Muscle of arm (tissue), 12 donors: ENCODE results near the gene PRELID3B. TPM values are rescaled to one million over a fixed set of nuclear protein-coding genes. Genes with fewer than 3 reads are reported as not detected.
"Not testable (repeated sequence)": the region's sequence is repeated elsewhere in the genome, so short reads cannot be mapped to it uniquely, and the experiment has no call there.

Experiments used
- DNase-seq: peaks from one replicate; pipeline ENCODE4 v3.0.0-alpha.2; 2013
- polyA plus RNA-seq, 12 donors: library from polyadenylated mRNA; unstranded; fragments of 120-200 nt; gene quantifications; one replicate each; pipeline ENCODE4 v1.2.1, GENCODE V29; 2013; ENCODE audit not compliant: insufficient read length in 12 of 12

Gene PRELID3B
- polyA plus RNA-seq, 12 donors: 41.2 to 1,582 (median 52.9) TPM

- DNase-seq: no peak
These were observed 19.5 kb upstream of the PRELID3B start for GRCh38 chr20:59062081-59062480.

- DNase-seq: no peak
These were observed 12.7 kb upstream of the PRELID3B start for GRCh38 chr20:59055302-59055701.

DNA sequence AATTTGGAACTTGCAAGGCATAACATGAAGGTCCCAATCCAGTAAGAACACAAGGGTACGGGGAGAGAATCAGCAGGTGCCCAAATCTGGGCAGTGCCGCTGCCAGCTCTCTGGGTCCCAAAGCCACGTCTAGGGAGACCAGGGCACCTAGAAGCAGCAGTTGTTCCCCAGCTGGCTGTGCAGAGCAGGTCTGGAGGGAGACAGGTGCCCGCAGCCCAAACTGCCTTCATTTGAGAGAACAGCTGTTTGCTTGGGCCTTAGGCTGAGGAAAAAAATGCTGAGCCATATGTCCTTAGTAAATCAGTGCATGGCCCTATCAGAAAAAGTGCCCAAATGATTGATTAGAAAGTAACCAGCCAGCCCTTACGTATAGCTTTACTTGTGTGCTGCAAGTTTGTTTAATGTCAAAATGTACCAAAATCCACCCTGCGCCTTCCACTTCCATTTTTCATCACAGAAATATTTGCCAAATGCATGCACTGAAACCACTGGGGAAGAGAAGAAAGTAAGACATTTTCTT, 9.1 kb upstream of the PRELID3B start:
- no peak for DNase-seq

GRCh38 chr20:59050437-59050836, 7.9 kb upstream of the PRELID3B start:
- no peak for DNase-seq

GRCh38 chr20:59048681-59049030, 6.1 kb upstream of the PRELID3B start:
- no peak for DNase-seq

GRCh38 chr20:59047938-59048680, 5.5 kb upstream of the PRELID3B start:
- DNase-seq: no peak

DNA sequence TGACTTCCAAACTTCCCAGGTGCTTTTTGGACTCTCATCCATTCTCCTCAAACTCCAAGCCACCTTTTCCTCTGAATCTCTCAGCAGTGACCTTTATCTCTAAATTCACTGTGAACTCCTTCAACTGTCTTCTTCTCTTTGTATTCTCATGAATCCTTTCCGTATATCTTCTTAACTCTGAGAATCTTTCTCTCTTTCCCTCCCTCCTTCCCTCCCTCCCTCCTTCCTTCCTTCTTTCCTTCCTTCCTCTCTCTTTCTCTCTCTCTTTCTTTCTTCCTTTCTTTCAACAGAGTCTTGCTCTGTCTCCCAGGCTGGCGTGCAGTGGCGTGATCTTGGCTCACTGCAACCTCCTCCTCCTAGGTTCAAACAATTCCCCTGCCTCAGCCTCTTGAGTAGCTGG, 4.3 kb upstream of the PRELID3B start:
- DNase-seq: no peak

DNA sequence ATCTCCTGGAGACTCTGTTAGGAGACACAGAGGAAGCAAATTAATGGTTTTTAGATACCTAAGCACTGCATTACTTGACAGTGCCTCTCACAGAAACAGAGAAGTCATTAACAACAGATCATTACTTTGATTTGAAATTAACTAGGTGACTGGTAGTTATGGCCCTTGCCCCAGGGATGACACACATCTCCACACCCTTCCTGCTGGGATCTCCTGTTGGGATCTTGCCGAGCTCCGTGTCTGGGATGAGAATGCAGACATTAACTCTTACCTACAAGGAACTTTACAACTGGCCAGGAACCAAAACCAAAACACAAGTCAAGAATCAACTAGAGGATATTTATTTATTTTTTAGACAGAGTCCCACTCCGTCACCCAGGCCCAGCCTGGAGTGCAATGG, 2.2 kb upstream of the PRELID3B start:
- DNase-seq: no peak

DNA sequence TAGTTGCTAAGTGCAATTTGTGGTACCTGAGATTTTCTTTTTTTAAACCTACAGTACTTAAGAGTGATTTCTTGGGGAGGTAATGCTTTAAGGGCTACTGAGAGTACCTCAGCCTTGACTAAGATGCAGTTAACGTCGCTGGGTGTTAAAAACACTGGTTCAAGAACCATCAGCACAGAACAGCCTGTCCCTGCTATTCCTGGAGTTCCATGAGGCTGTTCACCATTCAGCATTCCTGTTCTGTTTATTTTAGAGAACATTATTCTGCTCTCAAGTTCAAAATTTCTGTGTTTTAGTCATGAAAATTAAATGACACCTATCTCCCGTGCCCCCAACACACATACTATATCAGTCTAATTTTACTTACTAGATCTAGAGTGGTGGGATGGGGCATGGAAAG, 1.7 kb upstream of the PRELID3B start:
- DNase-seq: no peak

DNA sequence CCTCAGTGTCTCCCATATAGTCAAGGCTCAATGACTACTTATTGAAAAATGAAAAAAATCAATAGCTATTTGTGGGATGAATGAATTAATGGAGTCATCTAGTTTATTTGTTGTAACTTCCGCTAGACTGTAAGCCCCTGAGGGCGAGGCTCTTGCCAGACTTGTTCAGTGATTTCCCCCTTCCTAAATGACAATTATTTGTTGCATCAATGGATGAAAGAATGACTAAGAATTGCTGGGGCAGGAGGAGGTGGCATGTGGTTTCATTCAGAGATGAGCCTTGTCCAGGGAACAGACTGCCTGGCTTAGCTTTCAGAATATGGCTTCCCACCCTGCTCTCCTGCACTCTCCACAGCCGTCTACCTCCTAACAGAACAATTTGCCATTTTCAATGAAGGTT, 1.1 kb upstream of the PRELID3B start:
- DNase-seq: no peak

GRCh38 chr20:59042796-59043631, 428 bp upstream of the PRELID3B start:
- DNase-seq: peak; percentile 93

DNA sequence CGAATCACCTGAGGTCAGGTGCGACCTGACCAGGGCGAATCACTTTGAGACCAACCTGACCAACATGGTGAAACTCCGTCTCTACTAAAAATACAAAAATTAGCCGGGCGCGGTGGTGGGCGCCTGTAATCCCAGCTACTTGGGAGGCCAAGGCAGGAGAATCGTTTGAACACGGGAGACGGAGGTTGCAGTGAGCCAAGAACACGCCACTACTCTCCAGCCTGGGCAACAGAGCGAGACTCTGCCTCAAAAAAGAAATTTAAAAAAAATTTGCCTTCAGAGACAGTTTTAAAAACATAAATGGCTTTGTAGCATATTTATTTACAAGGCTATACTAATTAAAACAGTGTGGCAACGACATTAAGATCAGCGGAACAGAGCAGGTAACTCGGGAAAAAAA, 1.1 kb downstream of the PRELID3B start:
- DNase-seq: not testable (repeated sequence)

GRCh38 chr20:59040667-59041066, 1.9 kb downstream of the PRELID3B start:
- DNase-seq: no peak

- DNase-seq: no peak
These were observed 3.4 kb downstream of the PRELID3B start for GRCh38 chr20:59039233-59039632.

DNA sequence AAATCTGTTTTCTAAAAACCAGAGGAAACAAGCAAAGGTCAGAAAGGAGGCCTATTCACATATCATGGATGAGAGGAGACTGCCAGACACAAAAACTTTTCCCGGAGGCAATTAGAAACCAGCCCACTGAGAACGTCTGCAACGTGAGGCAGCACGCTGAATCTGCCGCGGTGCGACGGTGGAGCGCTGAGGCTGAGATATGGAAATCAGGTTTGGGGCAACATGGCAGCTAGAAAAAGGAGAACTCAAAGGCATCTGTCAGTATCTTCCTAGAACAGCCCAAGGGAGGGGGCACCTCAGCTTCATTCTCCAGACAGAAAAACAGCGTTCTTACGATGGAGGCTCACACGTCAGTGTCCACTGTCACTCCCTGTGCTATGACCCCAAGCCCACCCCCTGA, 5.2 kb downstream of the PRELID3B start:
- no peak for DNase-seq

DNA sequence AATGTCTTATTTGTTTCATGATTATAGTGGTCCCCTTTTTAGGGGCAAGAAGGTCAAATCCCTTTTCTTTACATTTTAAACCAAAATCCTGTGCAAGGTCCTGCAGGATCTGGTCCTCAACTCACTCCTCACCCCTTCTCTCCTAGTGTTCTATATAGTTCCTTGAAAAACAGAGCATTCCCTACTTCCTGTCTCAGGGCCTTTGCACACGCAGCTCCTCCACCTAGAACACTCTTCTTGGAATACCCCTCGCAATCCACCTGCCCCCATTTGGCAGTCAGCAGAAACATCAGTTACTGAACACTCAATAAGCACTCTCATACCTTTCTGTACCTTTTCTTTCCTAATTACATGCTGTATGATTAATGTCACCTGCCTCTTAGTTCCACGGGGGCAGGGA, 7.2 kb downstream of the PRELID3B start:
- DNase-seq: no peak

DNA sequence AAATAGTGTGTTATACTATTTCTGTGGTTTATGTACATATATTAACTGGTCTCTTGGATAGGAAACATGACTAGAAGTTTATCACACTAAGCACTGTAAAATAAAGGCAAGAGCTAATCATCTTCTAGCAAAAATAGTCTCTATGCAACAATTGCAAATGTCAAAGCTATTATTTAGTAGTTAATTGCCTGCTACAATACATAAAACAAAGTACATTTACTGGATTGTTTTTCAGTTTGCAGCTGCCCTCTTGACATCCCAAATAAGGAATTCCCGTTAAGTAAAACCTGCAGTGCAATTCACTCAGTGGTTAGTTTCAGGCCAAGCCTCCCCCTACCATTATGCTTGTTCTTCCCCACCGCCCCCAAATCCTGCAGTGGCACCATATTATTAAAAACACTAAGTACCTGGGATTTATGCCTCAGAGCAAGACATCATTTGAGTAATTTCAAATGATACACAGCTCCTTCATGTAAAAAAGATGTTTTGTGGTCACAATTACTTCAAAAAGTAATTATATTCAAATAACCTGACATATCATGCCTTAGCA, 8.9 kb downstream of the PRELID3B start:
- DNase-seq: no peak

DNA sequence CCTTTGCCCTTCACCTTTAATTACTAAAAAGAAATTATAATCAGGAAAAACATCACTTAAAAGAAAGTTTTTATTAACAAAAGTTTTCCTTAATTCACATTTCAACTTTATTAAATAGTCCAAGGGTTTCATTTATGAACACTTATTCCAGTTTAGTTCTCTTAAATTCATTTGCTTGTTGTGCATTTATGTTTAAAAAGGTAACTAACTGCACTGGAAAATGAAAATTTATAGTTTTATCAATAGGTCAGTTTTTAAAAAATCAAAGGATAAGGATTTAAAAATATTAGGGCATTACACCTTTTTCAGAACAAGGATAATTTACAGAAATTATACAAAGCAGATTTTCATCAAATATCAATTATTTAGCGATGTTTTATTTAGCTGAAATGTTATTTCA, 9.5 kb downstream of the PRELID3B start:
- no peak for DNase-seq

- DNase-seq: no peak
These were observed 9.9 kb downstream of the PRELID3B start for GRCh38 chr20:59032713-59033059.

DNA sequence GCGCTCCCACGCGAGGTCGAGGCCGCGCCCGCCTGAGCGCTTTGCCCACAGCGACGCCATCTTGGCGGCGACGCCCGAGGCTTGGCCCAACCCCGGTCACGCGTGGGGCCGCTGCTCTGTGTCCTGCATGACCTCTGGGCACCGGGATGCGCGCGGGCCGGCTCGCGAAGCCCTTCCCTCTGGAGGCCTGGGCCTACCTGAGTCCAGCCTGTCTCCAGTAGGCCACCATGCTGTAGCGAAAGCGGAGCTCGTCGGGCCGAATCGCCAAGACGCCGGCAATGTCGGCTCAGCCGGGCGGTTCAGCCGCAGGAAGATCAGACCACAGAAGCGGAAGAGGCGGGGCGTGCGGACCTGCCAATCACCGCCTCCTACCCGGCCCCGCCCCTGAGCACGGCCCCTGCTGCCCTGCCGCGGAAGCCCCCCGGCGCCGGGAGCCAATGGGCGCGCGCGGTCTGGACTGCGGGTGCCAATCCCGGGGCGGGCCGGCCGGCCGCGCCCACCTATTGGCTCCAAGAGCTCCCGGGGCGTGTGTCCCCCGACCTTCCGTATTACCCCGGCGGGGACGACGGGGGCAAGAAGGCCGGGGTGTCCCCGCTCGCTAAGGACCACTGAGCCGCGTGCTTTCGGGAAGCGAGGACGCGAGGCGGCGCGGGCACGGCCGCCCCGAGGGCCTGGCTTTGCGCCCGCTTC, 10.4 kb downstream of the PRELID3B start, which contains the start of gene ATP5F1E:
ATP5F1E (minus strand) TSS at position 313 of the 690 bp plus-strand sequence; CDS start at position 229, 84 bp downstream.
- peak; percentile 91 for DNase-seq

- no peak for DNase-seq
These were observed 11.0 kb downstream of the PRELID3B start for GRCh38 chr20:59031564-59032022.
